GM10248 (cell line): ENCODE data around the gene ALKBH3.

Experiments used
- CTCF ChIA-PET: fragments of 300-600 bp; sonication (Branson Sonifier 250); formaldehyde crosslinking; extraction: SDS; loops from one replicate; lab custom pipeline; 2021; ENCODE audit warnings: antibody characterized with exemption; lab: Yijun Ruan, JAX
- POLR2A ChIA-PET: fragments of 350-650 bp; sonication (Branson Sonifier 250); formaldehyde crosslinking; extraction: SDS; loops from one replicate; lab custom pipeline; 2020; ENCODE audit warnings: antibody characterized with exemption; lab: Yijun Ruan, JAX
- DNase-seq: peaks from one replicate; pipeline ENCODE4 v3.0.0; 2012; ENCODE audit errors: extremely low spot score
- TF ChIP-seq, protein P1 (sequence below): IDR thresholded peaks from 2 replicates; pipeline ENCODE4 v1.5.1; 2012; ENCODE audit warnings: mild to moderate bottlenecking, low read depth; ENCODE audit errors: extremely low read depth, missing control alignments, control extremely low read depth

ALKBH3 gene

DNA sequence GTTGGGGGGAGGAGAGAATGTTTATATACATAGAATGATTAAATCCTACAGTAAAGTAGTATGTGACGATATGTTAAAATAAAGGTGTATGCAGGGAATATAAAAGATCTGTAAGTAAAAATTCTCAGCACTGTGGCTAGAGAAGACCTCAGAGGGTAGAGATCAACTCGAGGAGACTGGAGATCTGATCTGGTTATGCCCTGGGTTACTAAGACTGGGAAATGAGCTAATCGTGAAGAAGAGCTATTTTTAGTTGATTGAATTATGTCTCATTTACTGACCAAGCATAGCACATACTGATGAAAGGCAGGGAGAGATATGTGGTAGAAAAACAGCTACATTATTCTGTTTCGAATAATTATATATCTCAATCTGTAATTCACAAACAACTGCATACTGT, 42.8 kb upstream of the ALKBH3 start:
- CTCF ChIA-PET: interaction anchor here (0.7 to 3.0 kb wide), 4 partner anchors 12 to 18 kb away, joined by 3 to 21 read pairs (median 8); no protein-coding TSS in a partner anchor
- POLR2A ChIA-PET: no interaction called here
- TF ChIP-seq, protein P1, sequence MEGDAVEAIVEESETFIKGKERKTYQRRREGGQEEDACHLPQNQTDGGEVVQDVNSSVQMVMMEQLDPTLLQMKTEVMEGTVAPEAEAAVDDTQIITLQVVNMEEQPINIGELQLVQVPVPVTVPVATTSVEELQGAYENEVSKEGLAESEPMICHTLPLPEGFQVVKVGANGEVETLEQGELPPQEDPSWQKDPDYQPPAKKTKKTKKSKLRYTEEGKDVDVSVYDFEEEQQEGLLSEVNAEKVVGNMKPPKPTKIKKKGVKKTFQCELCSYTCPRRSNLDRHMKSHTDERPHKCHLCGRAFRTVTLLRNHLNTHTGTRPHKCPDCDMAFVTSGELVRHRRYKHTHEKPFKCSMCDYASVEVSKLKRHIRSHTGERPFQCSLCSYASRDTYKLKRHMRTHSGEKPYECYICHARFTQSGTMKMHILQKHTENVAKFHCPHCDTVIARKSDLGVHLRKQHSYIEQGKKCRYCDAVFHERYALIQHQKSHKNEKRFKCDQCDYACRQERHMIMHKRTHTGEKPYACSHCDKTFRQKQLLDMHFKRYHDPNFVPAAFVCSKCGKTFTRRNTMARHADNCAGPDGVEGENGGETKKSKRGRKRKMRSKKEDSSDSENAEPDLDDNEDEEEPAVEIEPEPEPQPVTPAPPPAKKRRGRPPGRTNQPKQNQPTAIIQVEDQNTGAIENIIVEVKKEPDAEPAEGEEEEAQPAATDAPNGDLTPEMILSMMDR: no peak
- no peak for DNase-seq

DNA sequence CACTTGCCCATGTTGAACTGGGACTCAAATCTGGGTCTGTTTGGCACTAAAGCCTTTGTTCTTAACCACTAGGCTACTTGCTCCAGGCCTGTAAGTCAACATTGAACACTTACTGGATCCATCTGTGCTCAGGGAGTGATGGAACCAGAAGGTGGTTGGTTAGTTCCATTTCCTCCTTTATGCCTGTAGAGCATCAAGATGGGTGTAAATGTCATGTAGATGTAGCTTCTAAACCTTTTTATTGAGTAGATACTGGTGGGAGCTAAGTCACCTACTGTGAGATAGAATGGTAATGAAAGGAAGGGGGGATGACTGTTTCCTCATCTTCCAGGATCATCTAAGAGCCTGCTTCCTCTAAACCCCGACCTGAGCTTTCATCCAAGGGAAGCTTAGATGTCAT, 38.6 kb upstream of the ALKBH3 start:
- DNase-seq: no peak
- TF ChIP-seq, protein P1: no peak
- ChIA-PET POLR2A (no interaction called here), CTCF (interaction anchor here (0.9 to 3.8 kb wide), 8 partner anchors 9 to 275 kb away, joined by 3 to 25 read pairs (median 4); no protein-coding TSS in a partner anchor)

DNA sequence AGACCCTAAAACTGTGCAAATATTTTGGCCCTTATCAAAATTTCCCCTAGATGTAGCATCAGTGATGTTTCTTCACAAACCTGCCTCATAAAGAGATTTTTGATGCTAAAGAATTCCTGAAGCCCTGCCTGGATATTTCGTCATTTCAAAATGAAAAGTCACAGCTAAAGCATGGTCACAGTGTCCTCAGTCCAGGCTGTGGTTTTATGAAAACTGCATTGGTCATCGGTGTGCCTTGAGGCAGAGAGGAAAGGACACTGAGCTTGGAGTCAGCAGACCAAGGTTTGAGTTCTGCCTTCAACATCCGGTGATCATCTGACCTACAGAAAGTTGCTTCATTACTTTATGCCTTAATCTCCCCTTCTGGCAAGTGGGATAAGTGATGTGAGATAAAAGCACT, 34.8 kb upstream of the ALKBH3 start:
- TF ChIP-seq, protein P1: no peak
- DNase-seq: no peak
- POLR2A ChIA-PET: no interaction called here
- CTCF ChIA-PET: interaction anchor here (1.5 kb wide), 1 partner anchor 20 kb away, joined by 5 read pairs; no protein-coding TSS in a partner anchor

DNA sequence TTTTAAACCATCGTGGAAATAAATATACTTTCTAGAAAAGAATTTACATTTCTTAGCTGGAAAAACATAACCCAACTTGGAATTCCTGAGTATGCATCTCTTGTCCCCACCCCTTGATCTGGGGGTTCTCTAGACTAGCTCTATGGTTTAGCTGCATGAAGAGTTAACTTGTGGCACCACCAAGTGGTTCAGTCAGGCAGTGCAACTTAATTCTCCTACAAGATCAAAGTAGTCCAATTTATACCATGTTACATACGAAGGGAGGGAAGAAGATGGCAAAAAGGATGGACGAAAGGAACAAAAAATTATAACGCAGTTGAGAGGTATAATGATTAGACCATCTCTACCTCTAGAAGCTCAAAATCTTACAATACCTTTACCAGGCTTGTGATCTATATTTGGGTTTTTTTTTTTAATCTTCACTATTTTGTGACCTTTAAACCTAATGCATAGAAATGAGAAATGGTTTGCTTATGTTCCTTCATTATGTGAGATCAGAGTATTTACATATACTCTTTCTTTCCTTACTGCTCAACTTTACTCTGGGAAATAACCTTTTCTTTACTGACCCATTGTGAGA, 28.5 kb upstream of the ALKBH3 start:
- POLR2A ChIA-PET: no interaction called here
- peak; percentile 67 for DNase-seq
- CTCF ChIA-PET: interaction anchor here (0.7 to 2.7 kb wide), 41 partner anchors 8 to 539 kb away, joined by 3 to 39 read pairs (median 4); no protein-coding TSS in a partner anchor
- TF ChIP-seq, protein P1: peak; percentile 75

DNA sequence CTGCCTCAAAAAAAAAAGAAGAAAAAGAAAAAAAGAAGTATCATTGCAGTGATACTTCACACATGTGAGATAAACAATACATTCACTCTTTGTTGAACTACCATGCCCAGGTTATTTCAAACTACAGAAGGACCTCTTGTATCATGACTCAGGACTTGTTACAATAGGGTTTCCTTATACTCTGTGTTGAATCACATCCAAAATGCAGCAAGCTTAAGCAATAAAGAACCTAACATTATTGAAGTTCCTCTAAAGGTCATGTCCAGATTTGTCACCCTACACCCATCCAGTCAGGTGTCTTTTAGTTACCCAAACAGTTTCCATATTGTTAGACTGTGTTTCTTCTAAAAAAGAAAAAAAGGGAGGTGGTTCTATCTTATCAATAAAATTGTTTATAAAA, 26.9 kb upstream of the ALKBH3 start:
- ChIA-PET POLR2A (no interaction called here), CTCF (interaction anchor here (1.2 to 1.9 kb wide), 2 partner anchors 11 to 286 kb away, joined by 4 read pairs; no protein-coding TSS in a partner anchor)
- TF ChIP-seq, protein P1: no peak
- no peak for DNase-seq

DNA sequence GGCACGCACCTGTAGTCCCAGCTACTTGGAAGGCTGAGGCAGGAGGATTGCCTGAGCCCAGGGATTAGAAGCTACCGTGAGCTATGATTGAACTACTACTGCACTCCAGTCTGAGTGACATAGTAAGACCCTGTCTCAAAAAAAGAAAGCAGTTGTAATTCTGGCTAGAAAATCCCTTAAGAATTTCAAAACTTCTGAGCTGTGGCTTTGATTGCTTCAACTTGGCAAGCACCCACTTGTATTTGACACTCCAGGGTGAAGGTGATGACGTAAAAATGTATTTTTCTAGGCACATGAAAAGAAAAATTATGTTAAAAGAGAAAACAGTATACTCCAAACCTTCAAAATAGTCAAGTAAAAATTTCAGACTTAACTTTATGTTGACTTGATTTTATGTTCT, 23.6 kb upstream of the ALKBH3 start:
- TF ChIP-seq, protein P1: no peak
- DNase-seq: no peak
- ChIA-PET CTCF (interaction anchor here (0.7 to 2.5 kb wide), 5 partner anchors 10 to 288 kb away, joined by 3 to 7 read pairs (median 4); no protein-coding TSS in a partner anchor), POLR2A (no interaction called here)

DNA sequence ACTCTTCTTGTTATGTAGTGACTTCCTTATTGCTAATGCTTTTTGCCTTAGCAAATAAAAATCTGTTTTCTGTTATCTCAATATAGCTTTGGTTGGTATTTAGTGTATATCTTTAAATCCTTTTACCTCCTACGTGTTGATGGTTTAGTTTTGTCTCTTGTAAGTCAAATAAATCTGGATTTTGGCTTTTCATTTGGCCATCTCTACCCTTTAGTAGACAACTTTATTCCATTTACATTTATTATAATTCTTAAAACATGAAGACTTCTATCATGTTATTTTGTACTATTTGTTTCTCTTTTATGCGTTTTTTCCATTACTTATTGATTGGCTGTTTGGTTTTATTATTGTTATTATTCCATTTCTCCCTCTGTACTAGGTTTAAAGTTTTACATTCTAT, 19.5 kb upstream of the ALKBH3 start:
- TF ChIP-seq, protein P1: no peak
- CTCF ChIA-PET: no interaction called here
- DNase-seq: no peak
- POLR2A ChIA-PET: no interaction called here
